Gastrocnemius medialis (tissue), 4 donors: ENCODE data around the gene TOMM40L.

ENCODE experiments used
- POLR2A ChIP-seq, 2 donors: fragments of 450-650 bp; IDR thresholded peaks; one replicate each; pipeline ENCODE4 v1.6.1; 2017; ENCODE audit warnings: antibody characterized with exemption in 2 of 2, mild to moderate bottlenecking in 2 of 2, moderate library complexity in 2 of 2
- TF ChIP-seq, protein P1 (sequence below), 5 experiments: fragments of 450-650 bp in 3 of 5; fragments of 200-600 bp in 2 of 5; sonication (generic) in 2 of 5; IDR thresholded peaks in 4 of 5; conservative IDR thresholded peaks in 1 of 5; 1 replicate in 4 of 5; 2 replicates in 1 of 5; pipeline ENCODE4 v1.5.1; 2016 to 2019; ENCODE audit warnings: antibody characterized with exemption in 5 of 5, mild to moderate bottlenecking in 3 of 5, moderate library complexity in 3 of 5

DNA sequence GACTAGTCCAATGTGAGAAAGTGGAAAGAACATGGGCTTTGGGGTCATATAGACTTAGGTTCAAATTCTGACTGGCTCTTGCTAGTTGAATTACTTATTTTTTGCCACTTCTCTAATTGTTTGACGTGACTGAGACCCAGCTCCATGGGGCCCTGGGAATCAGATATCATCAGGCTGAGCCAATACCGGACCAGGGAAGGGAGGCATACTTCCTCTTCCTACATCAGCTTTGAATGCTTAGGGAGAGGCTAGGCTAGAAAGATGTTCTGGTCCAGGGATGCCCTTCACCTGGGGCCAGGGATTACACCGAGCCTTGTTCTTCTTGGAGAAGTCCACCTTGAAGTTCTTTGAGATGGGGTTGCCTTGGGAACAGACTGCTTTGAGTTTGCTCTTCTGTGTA, 15.8 kb downstream of the TOMM40L start:
- TF ChIP-seq, protein P1, sequence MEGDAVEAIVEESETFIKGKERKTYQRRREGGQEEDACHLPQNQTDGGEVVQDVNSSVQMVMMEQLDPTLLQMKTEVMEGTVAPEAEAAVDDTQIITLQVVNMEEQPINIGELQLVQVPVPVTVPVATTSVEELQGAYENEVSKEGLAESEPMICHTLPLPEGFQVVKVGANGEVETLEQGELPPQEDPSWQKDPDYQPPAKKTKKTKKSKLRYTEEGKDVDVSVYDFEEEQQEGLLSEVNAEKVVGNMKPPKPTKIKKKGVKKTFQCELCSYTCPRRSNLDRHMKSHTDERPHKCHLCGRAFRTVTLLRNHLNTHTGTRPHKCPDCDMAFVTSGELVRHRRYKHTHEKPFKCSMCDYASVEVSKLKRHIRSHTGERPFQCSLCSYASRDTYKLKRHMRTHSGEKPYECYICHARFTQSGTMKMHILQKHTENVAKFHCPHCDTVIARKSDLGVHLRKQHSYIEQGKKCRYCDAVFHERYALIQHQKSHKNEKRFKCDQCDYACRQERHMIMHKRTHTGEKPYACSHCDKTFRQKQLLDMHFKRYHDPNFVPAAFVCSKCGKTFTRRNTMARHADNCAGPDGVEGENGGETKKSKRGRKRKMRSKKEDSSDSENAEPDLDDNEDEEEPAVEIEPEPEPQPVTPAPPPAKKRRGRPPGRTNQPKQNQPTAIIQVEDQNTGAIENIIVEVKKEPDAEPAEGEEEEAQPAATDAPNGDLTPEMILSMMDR (IDR thresholded peaks at IDR 0.05 in 4 of 5, conservative IDR thresholded peaks at IDR 0.05 in 1 of 5), result no peak
- no peak for TF ChIP-seq POLR2A (IDR thresholded peaks at IDR 0.05)
